ENCODE measurements around the gene PURA.

DNA sequence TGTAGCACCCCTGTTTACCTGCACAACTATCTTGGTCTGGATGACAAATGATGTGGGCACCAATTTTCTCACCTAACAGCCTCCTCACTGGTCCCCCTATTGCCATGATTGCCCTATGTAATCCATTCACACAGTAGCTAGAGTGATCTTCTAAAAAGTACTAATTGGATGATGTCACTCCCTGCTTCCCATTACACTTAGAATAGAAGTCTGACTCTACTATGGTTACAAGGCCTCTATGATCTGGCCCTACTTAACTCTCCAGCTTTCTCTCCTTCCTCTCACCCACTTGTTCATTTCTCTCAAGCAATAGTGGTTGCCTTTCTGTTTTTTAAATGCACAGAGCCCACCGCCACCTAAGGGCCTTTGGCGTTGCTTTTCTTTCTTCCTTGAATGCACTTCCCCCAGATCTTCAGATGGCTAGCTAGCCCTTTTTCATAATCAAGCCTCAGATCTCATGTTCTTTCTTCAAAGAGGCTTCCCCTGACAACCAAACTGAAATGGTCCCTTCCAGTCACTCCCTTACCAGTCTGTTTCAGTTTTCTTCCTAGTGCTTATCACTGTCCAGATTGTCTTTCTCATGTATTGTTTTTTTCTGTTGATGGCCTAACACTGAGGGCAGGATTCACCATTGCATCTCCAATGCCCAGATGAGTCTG is 20.5 kb downstream of the PURA start:
- TF ChIP-seq, protein P1, sequence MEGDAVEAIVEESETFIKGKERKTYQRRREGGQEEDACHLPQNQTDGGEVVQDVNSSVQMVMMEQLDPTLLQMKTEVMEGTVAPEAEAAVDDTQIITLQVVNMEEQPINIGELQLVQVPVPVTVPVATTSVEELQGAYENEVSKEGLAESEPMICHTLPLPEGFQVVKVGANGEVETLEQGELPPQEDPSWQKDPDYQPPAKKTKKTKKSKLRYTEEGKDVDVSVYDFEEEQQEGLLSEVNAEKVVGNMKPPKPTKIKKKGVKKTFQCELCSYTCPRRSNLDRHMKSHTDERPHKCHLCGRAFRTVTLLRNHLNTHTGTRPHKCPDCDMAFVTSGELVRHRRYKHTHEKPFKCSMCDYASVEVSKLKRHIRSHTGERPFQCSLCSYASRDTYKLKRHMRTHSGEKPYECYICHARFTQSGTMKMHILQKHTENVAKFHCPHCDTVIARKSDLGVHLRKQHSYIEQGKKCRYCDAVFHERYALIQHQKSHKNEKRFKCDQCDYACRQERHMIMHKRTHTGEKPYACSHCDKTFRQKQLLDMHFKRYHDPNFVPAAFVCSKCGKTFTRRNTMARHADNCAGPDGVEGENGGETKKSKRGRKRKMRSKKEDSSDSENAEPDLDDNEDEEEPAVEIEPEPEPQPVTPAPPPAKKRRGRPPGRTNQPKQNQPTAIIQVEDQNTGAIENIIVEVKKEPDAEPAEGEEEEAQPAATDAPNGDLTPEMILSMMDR (tag by site-specific recombination; IDR thresholded peaks at IDR 0.05): no peak
- no peak for TF ChIP-seq ZNF596 (tag by site-specific recombination; IDR thresholded peaks at IDR 0.05)
